ENCODE data around the gene CDV3. TPM values are rescaled to one million over a fixed set of nuclear protein-coding genes. Genes with fewer than 3 reads are reported as not detected.
"Not testable (repeated sequence)": the region's sequence is repeated elsewhere in the genome, so short reads cannot be mapped to it uniquely, and the experiment has no call there.

The CDV3 gene
- 177 TPM for total RNA-seq

DNA sequence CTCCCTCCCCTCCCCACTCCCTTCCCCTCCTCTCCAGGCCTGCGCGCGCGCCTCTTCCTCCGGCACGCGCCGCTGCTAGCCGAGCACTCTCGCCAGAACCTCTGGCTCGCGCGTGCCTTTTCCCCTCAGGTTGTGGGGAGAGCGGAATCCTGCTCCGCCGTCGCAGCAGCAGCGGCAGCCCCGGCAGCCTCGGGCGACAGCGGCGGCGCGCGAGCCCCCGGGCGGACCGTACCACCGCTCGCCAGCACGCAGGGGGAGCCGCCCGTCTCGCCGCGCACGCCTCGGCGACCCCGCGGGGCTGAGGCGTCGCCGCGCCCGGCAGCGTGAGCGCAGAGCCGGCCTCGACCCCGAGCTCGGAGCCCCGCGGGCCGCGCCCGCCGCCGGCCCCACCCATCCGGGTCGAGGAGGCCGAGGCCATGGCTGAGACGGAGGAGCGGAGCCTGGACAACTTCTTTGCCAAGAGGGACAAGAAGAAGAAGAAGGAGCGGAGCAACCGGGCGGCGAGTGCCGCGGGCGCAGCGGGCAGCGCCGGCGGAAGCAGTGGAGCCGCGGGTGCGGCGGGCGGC lies at the start of gene CDV3:
Gene CDV3 (plus strand): TSS at position 58 of the 566 bp plus-strand sequence. CDS start 359 bp downstream, at position 417.
- no peak for DNase-seq

- not testable (repeated sequence) for DNase-seq
These were observed 49.7 kb upstream of the CDV3 start for GRCh38 chr3:133523758-133524157.

DNA sequence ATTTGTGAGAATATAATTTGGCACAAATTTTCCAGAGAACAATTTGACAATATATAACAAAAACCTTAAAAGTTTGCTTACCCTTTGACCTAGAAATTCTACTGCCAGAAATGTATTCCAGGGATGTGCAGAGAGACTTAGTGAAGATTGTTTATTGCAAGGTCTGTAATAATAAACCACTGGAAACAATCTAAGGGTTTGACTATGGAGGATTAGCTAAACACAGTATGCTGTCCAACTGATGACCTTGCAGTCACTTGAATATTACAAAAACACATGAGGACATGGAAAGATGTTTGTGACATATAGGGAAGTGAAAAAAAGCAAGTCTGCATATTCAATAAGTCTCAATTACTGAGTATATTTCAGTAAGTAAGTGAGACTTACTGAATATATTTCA lies 48.1 kb upstream of the CDV3 start:
- DNase-seq, result peak; percentile 21

GRCh38 chr3:133527081-133527715 lies 46.3 kb upstream of the CDV3 start:
- peak; percentile 11 for DNase-seq

- no peak for DNase-seq
These were observed 43.7 kb upstream of the CDV3 start for GRCh38 chr3:133529809-133530208.

- no peak for DNase-seq
These were observed 41.5 kb upstream of the CDV3 start for GRCh38 chr3:133531981-133532380.

DNA sequence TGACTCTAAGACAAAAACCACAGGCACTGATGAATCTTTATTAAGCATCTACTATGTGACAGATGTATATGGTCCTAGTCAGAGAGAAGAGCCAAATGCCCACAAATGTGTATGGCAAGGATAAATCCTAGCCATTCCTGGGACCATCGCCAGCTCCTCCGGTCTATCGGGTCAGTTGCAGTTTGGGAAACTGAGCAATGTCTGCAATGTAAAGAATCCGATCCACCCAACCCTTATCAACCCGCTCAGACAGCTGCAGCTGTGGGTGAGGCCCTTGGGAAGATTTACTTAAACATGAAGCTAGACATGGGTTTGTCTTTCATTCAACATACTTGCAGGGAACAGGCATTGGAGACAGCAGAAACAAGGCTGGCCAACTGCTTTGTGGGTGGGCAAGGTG lies 40.5 kb upstream of the CDV3 start:
- peak; percentile 72 for DNase-seq

GRCh38 chr3:133535971-133536881 lies 37.3 kb upstream of the CDV3 start:
- DNase-seq, result peak; percentile 68

GRCh38 chr3:133537131-133537530 lies 36.4 kb upstream of the CDV3 start:
- DNase-seq, result not testable (repeated sequence)

DNA sequence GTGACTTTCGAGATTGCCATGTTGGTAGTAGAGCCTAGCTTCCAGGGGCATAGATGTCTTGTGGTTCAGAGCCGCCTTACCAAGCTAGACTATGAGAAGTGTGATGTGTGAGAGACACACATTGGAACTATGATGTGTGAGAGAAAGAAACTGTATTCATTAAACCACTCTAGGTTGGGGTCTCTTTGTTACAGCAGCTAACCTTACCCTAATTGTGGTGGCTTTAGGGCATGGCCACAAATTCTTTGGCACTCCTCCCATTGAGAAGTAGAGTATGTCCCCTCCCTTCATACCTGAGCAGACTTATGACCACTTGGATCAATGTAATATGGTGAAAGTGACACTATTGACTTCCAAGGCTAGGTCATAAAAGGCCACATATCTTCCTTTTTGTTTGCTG lies 35.3 kb upstream of the CDV3 start:
- DNase-seq, result no peak

- no peak for DNase-seq
These were observed 32.4 kb upstream of the CDV3 start for GRCh38 chr3:133540896-133541674.

DNA sequence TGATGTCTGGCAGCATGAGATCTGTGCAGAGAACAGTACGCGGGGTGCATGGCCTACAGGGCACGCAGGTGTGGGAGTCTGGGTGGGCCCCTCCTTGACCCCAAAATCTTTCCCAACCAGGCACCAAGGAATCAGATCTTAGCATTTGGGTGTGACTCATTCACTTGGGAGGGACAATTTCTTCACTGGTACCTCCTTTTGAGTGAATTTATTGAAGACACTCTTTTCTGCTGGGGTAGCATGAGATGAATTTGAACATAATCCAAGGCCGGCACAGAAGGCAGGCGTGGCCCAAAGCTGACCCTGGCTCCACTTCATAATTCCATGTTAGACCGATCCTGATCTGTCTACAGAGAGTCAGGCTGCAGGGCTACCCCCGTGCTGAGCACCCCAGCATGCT lies 30.6 kb upstream of the CDV3 start:
- DNase-seq, result no peak

DNA sequence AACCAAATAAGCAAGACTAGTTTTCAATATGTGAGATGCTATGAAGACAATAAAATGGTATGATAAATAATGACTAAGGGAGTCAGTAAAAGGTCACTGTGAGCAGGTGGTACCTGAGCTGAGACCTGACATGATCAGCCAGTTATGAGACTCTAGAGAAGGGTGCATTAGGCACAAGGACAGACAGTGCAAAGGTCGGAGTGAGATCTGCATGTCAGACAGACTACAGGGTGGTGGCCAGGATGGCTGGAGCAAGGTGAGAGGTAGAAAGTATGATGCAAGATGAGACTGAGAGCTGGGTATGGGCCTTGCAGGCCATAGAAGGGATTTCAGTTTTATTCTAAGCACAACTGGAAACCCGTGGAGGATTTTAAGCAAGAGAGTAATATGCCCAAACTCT lies 28.5 kb upstream of the CDV3 start:
- not testable (repeated sequence) for DNase-seq

DNA sequence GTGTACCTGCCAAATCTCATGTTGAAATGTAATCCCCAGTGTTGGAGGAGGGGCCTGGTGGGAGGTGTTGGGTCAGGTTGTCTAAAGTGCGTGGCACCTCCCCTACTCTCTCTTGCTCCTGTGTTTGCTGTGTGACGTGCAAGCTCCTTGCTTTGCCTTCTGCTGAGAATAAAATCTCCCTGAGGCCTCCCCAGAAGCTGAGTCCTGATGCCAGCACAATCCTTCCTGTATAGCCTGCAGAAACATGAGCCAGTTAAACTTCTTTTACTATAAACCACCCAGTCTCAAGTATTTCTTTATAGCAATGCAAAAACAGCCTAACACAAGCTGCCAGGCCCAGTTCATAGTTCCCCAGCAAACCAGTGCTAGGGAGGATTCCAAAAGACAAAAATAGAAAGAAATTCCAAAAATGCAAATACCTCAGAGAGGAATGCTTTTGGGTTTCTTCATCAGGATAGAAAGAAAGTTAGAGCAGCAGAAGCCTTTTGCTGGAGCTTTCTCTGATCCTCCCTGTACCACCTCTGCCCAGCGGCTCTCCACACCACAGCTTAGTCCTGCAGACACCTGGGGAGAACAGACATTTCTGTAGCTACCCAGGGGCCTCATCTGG lies 25.9 kb upstream of the CDV3 start:
- DNase-seq, result peak; percentile 51

DNA sequence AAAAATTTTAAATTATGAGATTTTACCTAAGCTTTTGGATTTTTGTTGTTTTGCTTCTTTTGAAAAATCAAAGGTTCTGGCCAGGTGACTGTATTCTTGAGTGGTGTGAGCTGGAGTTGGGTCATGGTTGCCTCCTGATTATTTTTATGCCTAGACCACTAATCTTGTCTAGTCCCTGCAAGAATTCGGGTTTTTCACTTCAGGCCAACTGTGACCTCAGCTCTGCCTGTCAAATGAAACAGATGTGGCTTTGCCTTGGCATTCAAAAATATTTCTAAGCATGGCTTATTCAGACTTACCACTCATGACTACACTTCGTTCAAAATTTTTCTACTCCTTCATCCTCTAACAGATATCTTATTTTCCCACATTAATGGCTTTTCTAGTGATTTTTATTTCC lies 25.4 kb upstream of the CDV3 start:
- DNase-seq, result peak; percentile 44

GRCh38 chr3:133549565-133549964 lies 23.9 kb upstream of the CDV3 start:
- no peak for DNase-seq

GRCh38 chr3:133551589-133551988 lies 21.9 kb upstream of the CDV3 start:
- not testable (repeated sequence) for DNase-seq

DNA sequence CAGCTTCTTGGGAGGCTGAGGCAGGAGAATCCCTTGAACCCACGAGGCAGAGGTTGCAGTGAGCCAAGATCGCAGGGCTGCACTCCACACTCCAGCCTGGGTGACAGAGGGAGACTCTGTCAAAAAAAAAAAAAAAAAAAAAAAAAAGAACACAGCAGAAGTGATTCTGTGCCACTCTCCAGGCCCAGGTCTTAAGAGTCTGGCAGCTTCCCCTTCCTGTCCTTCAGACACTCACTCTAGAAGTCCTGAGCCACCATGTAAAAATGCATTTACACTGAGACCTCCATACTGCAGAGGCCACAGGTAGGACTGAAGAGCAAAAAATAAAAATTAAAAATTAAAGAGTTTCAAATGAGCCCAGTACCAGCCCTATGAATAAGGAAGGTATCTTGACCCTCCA lies 11.8 kb upstream of the CDV3 start:
- no peak for DNase-seq

DNA sequence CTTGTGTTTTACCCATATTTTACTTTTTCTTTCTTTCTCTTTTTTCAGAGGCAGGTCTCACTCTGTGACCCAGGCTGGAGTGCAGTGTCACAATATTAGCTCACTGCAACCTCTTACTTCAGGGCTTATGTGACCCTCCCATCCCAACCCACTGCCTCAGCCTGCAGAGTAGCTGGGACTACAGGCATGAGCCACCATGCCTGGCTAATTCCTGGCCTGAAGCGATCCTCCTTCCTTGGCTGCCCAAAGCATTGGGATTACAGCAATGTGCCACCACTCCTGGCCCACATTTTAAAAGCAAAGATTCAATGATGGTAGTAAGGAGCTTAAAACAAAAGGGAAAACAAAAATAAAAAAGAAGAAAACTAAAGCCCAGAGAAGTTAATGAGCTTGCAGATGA lies 11.1 kb upstream of the CDV3 start:
- no peak for DNase-seq

DNA sequence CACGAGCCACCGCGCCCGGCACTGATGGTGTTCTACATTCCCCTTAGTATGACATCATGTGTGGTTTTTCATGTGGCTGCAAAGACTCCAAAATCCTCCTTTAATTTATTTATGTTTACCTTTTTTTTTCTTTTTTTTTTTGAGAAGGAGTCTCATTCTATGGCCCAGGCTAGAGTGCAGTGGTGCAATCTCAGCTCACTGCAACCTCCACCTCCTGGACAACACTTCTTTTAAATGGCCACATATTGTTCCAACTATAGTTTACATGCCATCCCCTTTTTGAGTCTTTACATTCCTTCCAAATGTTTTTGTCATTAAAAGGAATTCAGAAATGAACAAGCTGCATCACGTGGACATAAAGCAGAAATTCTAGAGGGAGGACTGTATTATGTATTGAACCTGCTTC lies 10.3 kb upstream of the CDV3 start:
- no peak for DNase-seq

DNA sequence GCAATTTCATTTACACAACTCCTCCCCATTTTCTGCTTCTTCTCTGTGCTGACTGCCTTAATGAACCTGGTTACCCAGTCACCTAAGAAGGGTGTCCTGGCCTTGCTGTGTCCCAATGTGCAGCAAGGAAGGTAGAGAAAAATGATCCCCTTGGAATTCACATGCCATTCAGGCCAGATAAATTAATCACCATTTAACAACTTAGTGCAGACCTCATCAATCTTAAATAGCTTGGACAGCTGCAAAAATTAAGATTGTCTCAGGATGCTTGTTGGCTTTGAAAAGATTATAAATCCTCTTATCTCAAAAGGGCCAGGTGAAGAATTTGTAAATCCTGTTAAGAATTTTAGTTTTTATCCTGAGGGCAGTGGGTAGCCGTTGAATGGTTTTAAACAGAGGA lies 9.7 kb upstream of the CDV3 start:
- DNase-seq, result no peak
